PC-3 (cell line): Measurements from ENCODE around the gene ING3.

Source experiments
- EZH2 ChIP-seq: fragments of 300-600 bp; sonication (generic); IDR thresholded peaks from one replicate; pipeline ENCODE4 v1.6.1; 2017; ENCODE audit warnings: antibody characterized with exemption, mild to moderate bottlenecking, low read length; ENCODE audit not compliant: unreplicated experiment
- TF ChIP-seq, protein P1 (sequence below): fragments of 300-600 bp; sonication (generic); conservative IDR thresholded peaks from 2 replicates; pipeline ENCODE4 v1.5.1; 2017; ENCODE audit warnings: antibody characterized with exemption, low read depth, mild to moderate bottlenecking, low read length

- TF ChIP-seq EZH2 = no peak
- TF ChIP-seq, protein P1, sequence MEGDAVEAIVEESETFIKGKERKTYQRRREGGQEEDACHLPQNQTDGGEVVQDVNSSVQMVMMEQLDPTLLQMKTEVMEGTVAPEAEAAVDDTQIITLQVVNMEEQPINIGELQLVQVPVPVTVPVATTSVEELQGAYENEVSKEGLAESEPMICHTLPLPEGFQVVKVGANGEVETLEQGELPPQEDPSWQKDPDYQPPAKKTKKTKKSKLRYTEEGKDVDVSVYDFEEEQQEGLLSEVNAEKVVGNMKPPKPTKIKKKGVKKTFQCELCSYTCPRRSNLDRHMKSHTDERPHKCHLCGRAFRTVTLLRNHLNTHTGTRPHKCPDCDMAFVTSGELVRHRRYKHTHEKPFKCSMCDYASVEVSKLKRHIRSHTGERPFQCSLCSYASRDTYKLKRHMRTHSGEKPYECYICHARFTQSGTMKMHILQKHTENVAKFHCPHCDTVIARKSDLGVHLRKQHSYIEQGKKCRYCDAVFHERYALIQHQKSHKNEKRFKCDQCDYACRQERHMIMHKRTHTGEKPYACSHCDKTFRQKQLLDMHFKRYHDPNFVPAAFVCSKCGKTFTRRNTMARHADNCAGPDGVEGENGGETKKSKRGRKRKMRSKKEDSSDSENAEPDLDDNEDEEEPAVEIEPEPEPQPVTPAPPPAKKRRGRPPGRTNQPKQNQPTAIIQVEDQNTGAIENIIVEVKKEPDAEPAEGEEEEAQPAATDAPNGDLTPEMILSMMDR = no peak
Observed at GRCh38 chr7:121012919-121013318, 62.3 kb downstream of the ING3 start.
